Activated CD8-positive, alpha-beta T cell treated with anti-CD3 and anti-CD28 coated beads for 36 hours (primary cell): ENCODE measurements around the gene PRPF19. TPM values are rescaled to one million over a fixed set of nuclear protein-coding genes. Genes with fewer than 3 reads are reported as not detected.

Experiments used
- ATAC-seq: fragments of 200-7000 bp; cut with Tn5 transposase; one replicate; pipeline ENCODE4 v1.10.0; 2021; ENCODE audit warnings: mild to moderate bottlenecking, moderate library complexity
- CTCF ChIA-PET: fragments of 350-600 bp; sonication (Branson Sonifier 250); formaldehyde crosslinking; loops from one replicate; lab custom pipeline; 2021; ENCODE audit warnings: antibody characterized with exemption; lab: Charles Lee
- POLR2A ChIA-PET: fragments of 350-600 bp; sonication (Branson Sonifier 250); formaldehyde crosslinking; loops from one replicate; lab custom pipeline; 2021; ENCODE audit warnings: antibody characterized with exemption; lab: Charles Lee
- DNase-seq: peaks from one replicate; pipeline ENCODE4 v3.0.0-alpha.2; 2020
- H3K27ac Mint-ChIP-seq: one replicate; pipeline ENCODE4 v1.8.0; 2021; ENCODE audit warnings: mild to moderate bottlenecking, mixed read lengths
- H3K27me3 Mint-ChIP-seq: one replicate; pipeline ENCODE4 v1.8.0; 2021; ENCODE audit warnings: mixed read lengths
- H3K36me3 Mint-ChIP-seq: one replicate; pipeline ENCODE4 v1.8.0; 2021; ENCODE audit warnings: low read depth, mixed read lengths
- H3K4me1 Mint-ChIP-seq: one replicate; pipeline ENCODE4 v1.8.0; 2021; ENCODE audit warnings: low read depth, mixed read lengths
- H3K4me3 Mint-ChIP-seq: one replicate; pipeline ENCODE4 v1.8.0; 2021; ENCODE audit warnings: mild to moderate bottlenecking, moderate library complexity, mixed read lengths
- H3K9me3 Mint-ChIP-seq: one replicate; pipeline ENCODE4 v1.8.0; 2021; ENCODE audit warnings: mixed read lengths
- CTCF ChIP-seq: fragments of 200-600 bp; IDR thresholded peaks from one replicate; pipeline ENCODE4 v1.8.0; 2022; ENCODE audit warnings: antibody characterized with exemption, mild to moderate bottlenecking
- intact Hi-C: fragments of 100-400 bp; cut with micrococcal nuclease; formaldehyde crosslinking; loops from one replicate; pipeline ENCODE4 v1.10.0; 2022
- total RNA-seq, 2 experiments: library from RNA; stranded (reverse); gene quantifications; one replicate each; pipeline ENCODE4 v1.2.3, GENCODE V29; 2021

Gene PRPF19
- total RNA-seq, 2 experiments from 2014 or later, result 142 to 150 TPM

GRCh38 chr11:60876168-60876485 is 30.3 kb downstream of the PRPF19 start:
- no peak for ATAC-seq
- Mint-ChIP-seq H3K27ac (no peak overlapping the region), H3K9me3 (no peaks in the 10 kb centered on the region), H3K27me3 (no peaks in the 10 kb centered on the region), H3K4me3 (no peak overlapping the region), H3K4me1 (peaks cover 21% of the 10 kb centered on the region), H3K36me3 (peaks cover 4% of the 10 kb centered on the region)
- no peak for TF ChIP-seq CTCF
- ChIA-PET CTCF (interaction anchor here (0.6 to 5.0 kb wide), 4 partner anchors 11 to 45 kb away, joined by 3 to 19 read pairs (median 9); no protein-coding TSS in a partner anchor), POLR2A (no interaction called here)
- intact Hi-C loops, result no loop called here
- DNase-seq, result no peak

GRCh38 chr11:60875366-60876167 is 30.8 kb downstream of the PRPF19 start:
- no peak for TF ChIP-seq CTCF
- CTCF ChIA-PET, result interaction anchor here (0.6 to 5.0 kb wide), 4 partner anchors 12 to 45 kb away, joined by 3 to 19 read pairs (median 9); no protein-coding TSS in a partner anchor
- H3K27me3 Mint-ChIP-seq, result no peaks in the 10 kb centered on the region
- no peaks in the 10 kb centered on the region for H3K9me3 Mint-ChIP-seq
- ATAC-seq, result no peak
- no peak overlapping the region for H3K27ac Mint-ChIP-seq
- H3K36me3 Mint-ChIP-seq, result peaks cover 2% of the 10 kb centered on the region
- DNase-seq, result no peak
- intact Hi-C loops, result no loop called here
- H3K4me3 Mint-ChIP-seq, result no peak overlapping the region
- POLR2A ChIA-PET, result interaction anchor here (1.1 kb wide), 1 partner anchor 419 kb away, joined by 6 read pairs; no protein-coding TSS in a partner anchor
- H3K4me1 Mint-ChIP-seq, result peaks cover 24% of the 10 kb centered on the region

- no peak for ATAC-seq
These were observed 31.7 kb downstream of the PRPF19 start for GRCh38 chr11:60874421-60875365.

GRCh38 chr11:60873533-60873932 is 32.9 kb downstream of the PRPF19 start:
- no peak for ATAC-seq
- intact Hi-C loops, result no loop called here

More at GRCh38 chr11:60874421-60875365, 31.7 kb downstream of the PRPF19 start:
- DNase-seq, result no peak
- ChIA-PET POLR2A (interaction anchor here (1.1 kb wide), 1 partner anchor 420 kb away, joined by 6 read pairs; no protein-coding TSS in a partner anchor), CTCF (interaction anchor here (0.8 to 5.0 kb wide), 2 partner anchors 13 to 25 kb away, joined by 3 to 19 read pairs; no protein-coding TSS in a partner anchor)
- intact Hi-C loops, result no loop called here
- Mint-ChIP-seq H3K36me3 (no peaks in the 10 kb centered on the region), H3K4me3 (no peak overlapping the region), H3K4me1 (peaks cover 28% of the 10 kb centered on the region), H3K27ac (no peak overlapping the region), H3K9me3 (no peaks in the 10 kb centered on the region), H3K27me3 (no peaks in the 10 kb centered on the region)
- TF ChIP-seq CTCF, result no peak

More at GRCh38 chr11:60873533-60873932, 32.9 kb downstream of the PRPF19 start:
- Mint-ChIP-seq H3K27ac (no peak overlapping the region), H3K4me3 (no peak overlapping the region), H3K4me1 (peaks cover 31% of the 10 kb centered on the region), H3K27me3 (no peaks in the 10 kb centered on the region), H3K36me3 (no peaks in the 10 kb centered on the region), H3K9me3 (no peaks in the 10 kb centered on the region)
- ChIA-PET POLR2A (interaction anchor here (1.1 kb wide), 1 partner anchor 8 kb away, joined by 3 read pairs; no protein-coding TSS in a partner anchor), CTCF (interaction anchor here (0.8 to 7.1 kb wide), 3 partner anchors 14 to 42 kb away, joined by 3 to 37 read pairs (median 19); no protein-coding TSS in a partner anchor)
- no peak for TF ChIP-seq CTCF
- DNase-seq, result no peak
